Gastroesophageal sphincter (tissue), 4 donors: ENCODE results near the gene MLH3. TPM values are rescaled to one million over a fixed set of nuclear protein-coding genes. Genes with fewer than 3 reads are reported as not detected.

Experiments
- ATAC-seq: fragments of 150-250 bp; one replicate; pipeline ENCODE4 v1.9.1; 2016; ENCODE audit warnings: mild to moderate bottlenecking, moderate library complexity
- H3K27ac ChIP-seq, 4 donors: fragments of 200-600 bp; sonication (generic) in 3 of 4; 1 replicate in 3 of 4; 2 replicates in 1 of 4; pipeline ENCODE4 v1.5.1; 2016 to 2019
- H3K27me3 ChIP-seq: fragments of 200-600 bp; sonication (generic); one replicate; pipeline ENCODE4 v1.5.1; 2019
- H3K36me3 ChIP-seq, 2 donors: fragments of 200-600 bp; sonication (generic); one replicate each; pipeline ENCODE4 v1.5.1; 2019; ENCODE audit warnings: control low read depth in 1 of 2
- H3K4me1 ChIP-seq, 3 donors: fragments of 200-600 bp; sonication (generic); 1 replicate in 2 of 3; 2 replicates in 1 of 3; pipeline ENCODE4 v1.5.1; 2016 to 2019; ENCODE audit warnings: control low read depth in 2 of 3
- H3K4me3 ChIP-seq, 2 donors: fragments of 200-600 bp; sonication (generic); one replicate each; pipeline ENCODE4 v1.5.1; 2019; ENCODE audit warnings: mild to moderate bottlenecking in 1 of 2, moderate library complexity in 1 of 2
- H3K9me3 ChIP-seq, 3 donors: fragments of 200-600 bp; sonication (generic); one replicate each; pipeline ENCODE4 v1.5.1; 2017 to 2019; ENCODE audit warnings: control low read depth in 2 of 3
- EP300 ChIP-seq: sonication (generic); formaldehyde crosslinking; IDR thresholded peaks from one replicate; pipeline ENCODE4 v1.6.1; 2017; ENCODE audit warnings: antibody characterized with exemption, mild to moderate bottlenecking
- POLR2A ChIP-seq, 2 donors: fragments of 450-650 bp; IDR thresholded peaks; one replicate each; pipeline ENCODE4 v1.6.1; 2017; ENCODE audit warnings: antibody characterized with exemption in 2 of 2, mild to moderate bottlenecking in 2 of 2, moderate library complexity in 1 of 2
- POLR2AphosphoS5 ChIP-seq: sonication (generic); formaldehyde crosslinking; IDR thresholded peaks from one replicate; pipeline ENCODE4 v1.6.1; 2017; ENCODE audit warnings: antibody characterized with exemption
- WGBS, 2 donors: methylation state at CpG; one replicate each; pipeline ENCODE4 v1.1.5; 2018; ENCODE audit warnings: low coverage in 1 of 2; 5-methylcytosine and 5-hydroxymethylcytosine counted together
- total RNA-seq, 4 donors: library from RNA; depleted of rRNA; stranded (reverse); fragments of >200 nt; gene quantifications; one replicate each; pipeline ENCODE4 v1.1.0, GENCODE V29; 2016
- TF ChIP-seq, protein P1 (sequence below), 4 experiments: fragments of 200-600 bp in 2 of 4; fragments of 450-650 bp in 2 of 4; sonication (generic) in 1 of 4; IDR thresholded peaks; one replicate each; pipeline ENCODE4 v1.5.1; 2017 to 2019; ENCODE audit warnings: antibody characterized with exemption in 4 of 4, mild to moderate bottlenecking in 2 of 4, moderate library complexity in 2 of 4

MLH3 gene
- total RNA-seq, 4 donors from 2014 or later: 29.0 to 76.1 (median 32.2) TPM

DNA sequence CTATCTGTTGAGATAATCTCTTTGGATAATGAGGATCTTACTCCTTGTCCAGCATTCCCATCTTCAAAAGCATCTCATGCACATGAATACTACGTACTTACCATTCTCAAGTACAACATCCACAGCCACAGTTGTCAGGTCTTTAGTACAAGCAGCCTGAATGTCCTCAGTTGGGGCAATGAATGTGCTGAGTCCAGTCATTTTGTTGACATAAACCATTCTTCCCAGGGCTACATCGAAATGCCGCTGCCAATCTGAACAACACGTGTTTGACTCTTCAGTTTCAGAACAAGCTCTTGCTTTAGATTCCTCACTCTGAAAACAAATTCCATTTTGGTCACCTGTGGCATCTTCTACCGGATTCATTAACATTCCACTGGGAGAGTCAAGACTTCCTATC is 5.0 kb downstream of the MLH3 start:
- peaks cover 3 to 61% (median 16%) of the 10 kb centered on the region in 3 donors for H3K4me1 ChIP-seq
- H3K36me3 ChIP-seq: peaks cover 0 to 11% of the 10 kb centered on the region in 2 donors
- no peak for TF ChIP-seq EP300
- TF ChIP-seq POLR2AphosphoS5: no peak
- TF ChIP-seq POLR2A (IDR thresholded peaks at IDR 0.05): no peak
- TF ChIP-seq, protein P1, sequence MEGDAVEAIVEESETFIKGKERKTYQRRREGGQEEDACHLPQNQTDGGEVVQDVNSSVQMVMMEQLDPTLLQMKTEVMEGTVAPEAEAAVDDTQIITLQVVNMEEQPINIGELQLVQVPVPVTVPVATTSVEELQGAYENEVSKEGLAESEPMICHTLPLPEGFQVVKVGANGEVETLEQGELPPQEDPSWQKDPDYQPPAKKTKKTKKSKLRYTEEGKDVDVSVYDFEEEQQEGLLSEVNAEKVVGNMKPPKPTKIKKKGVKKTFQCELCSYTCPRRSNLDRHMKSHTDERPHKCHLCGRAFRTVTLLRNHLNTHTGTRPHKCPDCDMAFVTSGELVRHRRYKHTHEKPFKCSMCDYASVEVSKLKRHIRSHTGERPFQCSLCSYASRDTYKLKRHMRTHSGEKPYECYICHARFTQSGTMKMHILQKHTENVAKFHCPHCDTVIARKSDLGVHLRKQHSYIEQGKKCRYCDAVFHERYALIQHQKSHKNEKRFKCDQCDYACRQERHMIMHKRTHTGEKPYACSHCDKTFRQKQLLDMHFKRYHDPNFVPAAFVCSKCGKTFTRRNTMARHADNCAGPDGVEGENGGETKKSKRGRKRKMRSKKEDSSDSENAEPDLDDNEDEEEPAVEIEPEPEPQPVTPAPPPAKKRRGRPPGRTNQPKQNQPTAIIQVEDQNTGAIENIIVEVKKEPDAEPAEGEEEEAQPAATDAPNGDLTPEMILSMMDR (IDR thresholded peaks at IDR 0.05): no peak
- no peaks in the 10 kb centered on the region for H3K27me3 ChIP-seq
- 93 to 96% methylated on average over 5 of the region's 5 CpGs for WGBS, 2 donors
- no peak for ATAC-seq
- no peak overlapping the region for H3K27ac ChIP-seq
- H3K9me3 ChIP-seq: no peaks in the 10 kb centered on the region
- H3K4me3 ChIP-seq: no peak overlapping the region

DNA sequence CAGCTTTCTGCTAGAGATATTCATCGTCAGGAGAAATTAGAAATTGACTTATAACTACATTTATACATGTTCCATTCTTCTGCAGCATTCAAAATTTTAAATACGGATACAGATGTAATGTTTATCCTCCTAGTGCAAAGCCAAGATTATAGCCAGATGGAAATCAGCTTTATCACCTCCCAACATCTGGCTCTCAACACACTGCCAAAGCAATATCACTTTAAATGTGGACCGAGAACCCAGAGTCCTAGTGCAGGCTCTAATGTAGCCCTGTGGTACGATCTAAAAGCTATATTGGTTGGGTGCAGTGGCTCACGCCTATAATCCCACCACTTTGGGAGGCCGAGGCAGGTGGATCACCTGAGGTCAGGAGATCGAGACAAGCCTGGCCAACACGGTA is 6.5 kb downstream of the MLH3 start:
- ATAC-seq: no peak
- Histone ChIP-seq H3K27ac (peak overlapping the region in 1 of 4 donors; percentile 5), H3K4me3 (peak overlapping the region in 1 of 2 donors; percentile 15), H3K4me1 (peaks cover 3 to 54% (median 8%) of the 10 kb centered on the region in 3 donors), H3K36me3 (peaks cover 0 to 19% of the 10 kb centered on the region in 2 donors), H3K27me3 (no peaks in the 10 kb centered on the region), H3K9me3 (no peaks in the 10 kb centered on the region)
- TF ChIP-seq POLR2A (IDR thresholded peaks at IDR 0.05) (no peak), POLR2AphosphoS5 (no peak), EP300 (no peak)
- TF ChIP-seq, protein P1 (IDR thresholded peaks at IDR 0.05): no peak
- WGBS, 2 donors: 22 to 57% methylated on average over 5 to 7 of the region's 8 CpGs

DNA sequence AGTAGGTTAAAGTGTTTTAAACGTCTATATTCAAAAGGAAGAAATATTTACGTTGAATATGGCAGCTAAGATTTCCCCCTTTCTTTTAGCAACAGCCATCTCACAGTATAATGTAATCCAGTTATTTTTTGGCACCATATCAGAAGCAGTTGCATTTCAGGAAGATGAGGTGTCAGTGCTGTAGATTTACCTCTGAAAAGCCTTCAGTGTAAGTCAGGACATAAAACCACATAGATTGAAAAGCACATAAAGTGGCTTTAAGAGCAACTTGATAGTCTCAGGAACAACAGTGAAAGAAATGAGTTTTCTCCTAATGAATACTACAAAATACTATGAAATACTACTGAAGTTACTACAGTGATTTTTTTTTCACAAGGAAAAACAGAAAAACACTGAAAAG is 6.9 kb downstream of the MLH3 start:
- Histone ChIP-seq H3K4me1 (peaks cover 3 to 50% (median 8%) of the 10 kb centered on the region in 3 donors), H3K36me3 (peaks cover 0 to 21% of the 10 kb centered on the region in 2 donors), H3K9me3 (no peaks in the 10 kb centered on the region), H3K4me3 (no peak overlapping the region), H3K27me3 (no peaks in the 10 kb centered on the region), H3K27ac (peak overlapping the region in 1 of 4 donors; percentile 5)
- WGBS, 2 donors: 8 to 23% methylated on average over 2 of the region's 2 CpGs
- no peak for ATAC-seq
- TF ChIP-seq, protein P1 (IDR thresholded peaks at IDR 0.05): no peak
- no peak for TF ChIP-seq POLR2AphosphoS5
- TF ChIP-seq POLR2A (IDR thresholded peaks at IDR 0.05): no peak
- TF ChIP-seq EP300: no peak

DNA sequence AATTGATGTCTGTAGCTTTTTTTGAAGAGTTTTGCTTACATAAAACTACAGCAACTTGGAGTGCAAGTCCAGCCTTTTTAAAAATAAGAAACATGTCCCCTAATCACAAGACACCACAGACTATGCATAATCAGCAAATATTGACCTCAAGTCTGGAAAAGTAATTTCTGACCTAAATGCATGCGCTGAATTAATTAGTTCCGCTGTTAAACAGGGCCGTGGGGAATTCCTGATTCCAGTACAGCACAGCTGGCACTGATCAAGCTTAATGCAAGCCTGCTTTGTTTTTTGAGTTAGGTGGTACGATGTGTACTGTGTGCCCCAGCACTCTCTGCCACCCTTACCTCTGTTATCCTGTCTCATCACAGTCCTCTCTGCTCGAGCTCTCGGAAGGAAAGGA is 9.2 kb downstream of the MLH3 start:
- no peak for ATAC-seq
- H3K9me3 ChIP-seq: no peaks in the 10 kb centered on the region
- H3K36me3 ChIP-seq: peaks cover 0 to 43% of the 10 kb centered on the region in 2 donors
- 50 to 63% methylated on average over 4 to 6 of the region's 6 CpGs for WGBS, 2 donors
- no peak for TF ChIP-seq POLR2A (IDR thresholded peaks at IDR 0.05)
- no peak for TF ChIP-seq POLR2AphosphoS5
- TF ChIP-seq, protein P1 (IDR thresholded peaks at IDR 0.05): no peak
- no peak for TF ChIP-seq EP300
- H3K4me1 ChIP-seq: peaks cover 0 to 33% (median 3%) of the 10 kb centered on the region in 3 donors
- no peak overlapping the region for H3K27ac ChIP-seq
- no peaks in the 10 kb centered on the region for H3K27me3 ChIP-seq
- H3K4me3 ChIP-seq: no peak overlapping the region

DNA sequence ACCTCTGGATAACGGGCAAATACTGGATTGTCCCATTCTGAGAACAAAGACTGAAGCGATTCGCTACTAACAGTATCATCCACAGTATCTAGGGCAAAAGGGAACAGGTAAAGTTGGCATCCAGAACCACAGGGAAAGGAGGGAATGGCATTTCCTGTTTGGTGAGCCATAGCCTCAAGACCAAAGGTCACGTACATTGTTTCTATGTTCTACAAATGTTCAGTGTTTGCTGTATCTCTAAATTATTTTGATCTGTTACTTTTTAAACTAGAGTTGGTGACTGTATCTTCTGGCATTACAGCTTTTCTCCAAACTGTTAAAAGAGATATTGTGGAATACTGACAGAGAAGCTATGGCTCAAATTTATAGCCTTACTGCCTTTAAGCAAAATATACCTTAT is 9.7 kb downstream of the MLH3 start:
- Histone ChIP-seq H3K36me3 (peaks cover 0 to 47% of the 10 kb centered on the region in 2 donors), H3K9me3 (no peaks in the 10 kb centered on the region), H3K4me3 (no peak overlapping the region), H3K27me3 (no peaks in the 10 kb centered on the region), H3K27ac (no peak overlapping the region), H3K4me1 (peaks cover 0 to 33% (median 3%) of the 10 kb centered on the region in 3 donors)
- TF ChIP-seq POLR2A (IDR thresholded peaks at IDR 0.05): no peak
- TF ChIP-seq POLR2AphosphoS5: no peak
- no peak for TF ChIP-seq EP300
- TF ChIP-seq, protein P1 (IDR thresholded peaks at IDR 0.05): no peak
- 79 to 92% methylated on average over 3 to 4 of the region's 4 CpGs for WGBS, 2 donors
- no peak for ATAC-seq
